Keratinocyte (primary cell): ENCODE data around the gene USP17L10. TPM values are rescaled to one million over a fixed set of nuclear protein-coding genes. Genes with fewer than 3 reads are reported as not detected.

Experiments used
- polyA plus RNA-seq, 5 experiments: library from polyadenylated mRNA; depleted of rRNA in 3 of 5; stranded (reverse) in 3 of 5; stranded (forward) in 1 of 5; unstranded in 1 of 5; fragments of >200 nt; gene quantifications; 1 replicate in 1 of 5; 2 replicates in 3 of 5; 3 replicates in 1 of 5; pipeline versions ENCODE4 v1.2.1 to v1.2.3, GENCODE V29; 2011 to 2012; ENCODE audit warnings: missing spikeins in 2 of 5, low read depth in 1 of 5, low replicate concordance in 1 of 5

Gene USP17L10
- polyA plus RNA-seq, 1 donor (not counting 4 experiments of a cell fraction or from before 2014, with no cell fraction given): not detected

Other genes starting within 250 kb of the USP17L10 start
- not detected in 3 replicates for gene FAM90A26, start 40.2 kb upstream of the USP17L10 start, polyA plus RNA-seq
- not detected in 3 replicates for gene USP17L11, start 4.7 kb downstream of the USP17L10 start, polyA plus RNA-seq
- not detected in 3 replicates for gene USP17L12, start 9.5 kb downstream of the USP17L10 start, polyA plus RNA-seq
- not detected in 3 replicates for gene USP17L13, start 14.2 kb downstream of the USP17L10 start, polyA plus RNA-seq
- not detected in 3 replicates for gene USP17L15, start 23.7 kb downstream of the USP17L10 start, polyA plus RNA-seq
- gene USP17L17, start 33.2 kb downstream of the USP17L10 start, polyA plus RNA-seq: not detected in 3 replicates
- not detected in 3 replicates for gene USP17L18, start 38.0 kb downstream of the USP17L10 start, polyA plus RNA-seq
- not detected in 3 replicates for gene USP17L19, start 42.7 kb downstream of the USP17L10 start, polyA plus RNA-seq
- gene USP17L20, start 47.5 kb downstream of the USP17L10 start, polyA plus RNA-seq: not detected in 3 replicates
- not detected in 3 replicates for gene USP17L21, start 52.2 kb downstream of the USP17L10 start, polyA plus RNA-seq
- not detected in 3 replicates for gene USP17L22, start 57.0 kb downstream of the USP17L10 start, polyA plus RNA-seq
- gene USP17L24, start 114.5 kb downstream of the USP17L10 start, polyA plus RNA-seq: not detected in 3 replicates
- not detected in 3 replicates for gene USP17L25, start 119.3 kb downstream of the USP17L10 start, polyA plus RNA-seq
- gene USP17L26, start 124.0 kb downstream of the USP17L10 start, polyA plus RNA-seq: not detected in 3 replicates
- gene USP17L5, start 128.7 kb downstream of the USP17L10 start, polyA plus RNA-seq: not detected in 3 replicates
- not detected in 3 replicates for gene USP17L27, start 133.5 kb downstream of the USP17L10 start, polyA plus RNA-seq
- not detected in 3 replicates for gene USP17L28, start 138.2 kb downstream of the USP17L10 start, polyA plus RNA-seq
- not detected in 3 replicates for gene USP17L29, start 143.0 kb downstream of the USP17L10 start, polyA plus RNA-seq
- gene USP17L30, start 152.5 kb downstream of the USP17L10 start, polyA plus RNA-seq: not detected in 3 replicates
- not detected in 3 replicates for gene DEFB131A, start 233.8 kb downstream of the USP17L10 start, polyA plus RNA-seq